Testis (tissue), 3 donors: ENCODE measurements around the gene SLC4A4. TPM values are rescaled to one million over a fixed set of nuclear protein-coding genes. Genes with fewer than 3 reads are reported as not detected.

Source experiments
- DNase-seq: peaks from one replicate; pipeline ENCODE4 v3.0.0-alpha.2; 2019
- H3K27ac ChIP-seq, 2 donors: fragments of 200-600 bp; sonication (generic); one replicate each; pipeline ENCODE4 v1.5.1; 2019
- H3K27me3 ChIP-seq: fragments of 200-600 bp; sonication (generic); one replicate; pipeline ENCODE4 v1.5.1; 2019
- H3K36me3 ChIP-seq: fragments of 200-600 bp; sonication (generic); one replicate; pipeline ENCODE4 v1.5.1; 2017; ENCODE audit warnings: low read depth; ENCODE audit errors: missing control alignments
- H3K4me1 ChIP-seq: fragments of 200-600 bp; sonication (generic); one replicate; pipeline ENCODE4 v1.5.1; 2019
- H3K4me3 ChIP-seq, 2 donors: fragments of 200-600 bp; sonication (generic); one replicate each; pipeline ENCODE4 v1.5.1; 2017 to 2019
- H3K9me3 ChIP-seq: fragments of 200-600 bp; sonication (generic); one replicate; pipeline ENCODE4 v1.5.1; 2017
- POLR2A ChIP-seq: fragments of 450-650 bp; IDR thresholded peaks from one replicate; pipeline ENCODE4 v1.6.1; 2017; ENCODE audit warnings: antibody characterized with exemption, mild to moderate bottlenecking, moderate library complexity
- WGBS, 2 donors: methylation state at CpG; one replicate each; pipeline ENCODE4 v1.1.5; 2018; 5-methylcytosine and 5-hydroxymethylcytosine counted together
- intact Hi-C: fragments of 100-400 bp; cut with DNase I; formaldehyde crosslinking; loops from one replicate; pipeline ENCODE4 v1.15.1; 2023; ENCODE audit warnings: low total_unique reads
- polyA plus RNA-seq: library from polyadenylated mRNA; stranded (reverse); fragments of 350-450 nt; fragmentation: Illumina TruSeq; extraction: RNeasy Lipid Tissue Mini Kit (QIAGEN cat#74804); gene quantifications from one replicate; pipeline ENCODE4 v1.2.3, GENCODE V29; 2014; ENCODE audit warnings: low read depth, low replicate concordance; ENCODE audit not compliant: insufficient read depth
- total RNA-seq, 2 donors: library from RNA; depleted of rRNA; stranded (reverse); fragments of >200 nt; gene quantifications; one replicate each; pipeline ENCODE4 v1.2.3, GENCODE V29; 2016
- TF ChIP-seq, protein P1 (sequence below), 3 experiments: fragments of 450-650 bp in 2 of 3; fragments of 200-600 bp in 1 of 3; sonication (generic) in 1 of 3; IDR thresholded peaks; one replicate each; pipeline ENCODE4 v1.5.1; 2016 to 2019; ENCODE audit warnings: antibody characterized with exemption in 3 of 3, mild to moderate bottlenecking in 2 of 3, moderate library complexity in 1 of 3

Gene SLC4A4
- total and polyA plus RNA-seq, 3 donors from 2014 or later: 1.7 to 2.9 (median 2.2) TPM

DNA sequence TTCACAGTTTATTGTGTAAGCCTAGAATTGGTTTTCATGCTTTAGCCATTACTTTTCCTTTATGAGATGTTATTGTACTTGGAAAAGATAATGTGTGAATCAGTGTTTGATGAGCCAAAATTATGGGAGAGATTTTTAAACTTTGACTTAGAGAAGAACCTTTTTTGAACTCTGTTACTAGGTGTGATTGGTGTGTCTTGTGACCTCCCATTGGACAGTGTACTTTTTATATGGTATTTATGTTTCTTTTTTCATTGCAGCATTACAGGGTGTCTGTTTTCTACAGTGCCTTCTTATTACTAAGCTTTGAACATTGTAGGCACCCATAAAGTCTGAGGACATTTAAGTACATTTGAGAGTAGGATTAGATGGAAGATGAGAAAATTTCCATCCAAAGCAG lies 91.1 kb downstream of the SLC4A4 start:
- no peaks in the 10 kb centered on the region for H3K36me3 ChIP-seq
- no peaks in the 10 kb centered on the region for H3K9me3 ChIP-seq
- H3K27ac ChIP-seq: no peak overlapping the region
- DNase-seq: no peak
- no peaks in the 10 kb centered on the region for H3K4me1 ChIP-seq
- TF ChIP-seq POLR2A: no peak
- TF ChIP-seq, protein P1, sequence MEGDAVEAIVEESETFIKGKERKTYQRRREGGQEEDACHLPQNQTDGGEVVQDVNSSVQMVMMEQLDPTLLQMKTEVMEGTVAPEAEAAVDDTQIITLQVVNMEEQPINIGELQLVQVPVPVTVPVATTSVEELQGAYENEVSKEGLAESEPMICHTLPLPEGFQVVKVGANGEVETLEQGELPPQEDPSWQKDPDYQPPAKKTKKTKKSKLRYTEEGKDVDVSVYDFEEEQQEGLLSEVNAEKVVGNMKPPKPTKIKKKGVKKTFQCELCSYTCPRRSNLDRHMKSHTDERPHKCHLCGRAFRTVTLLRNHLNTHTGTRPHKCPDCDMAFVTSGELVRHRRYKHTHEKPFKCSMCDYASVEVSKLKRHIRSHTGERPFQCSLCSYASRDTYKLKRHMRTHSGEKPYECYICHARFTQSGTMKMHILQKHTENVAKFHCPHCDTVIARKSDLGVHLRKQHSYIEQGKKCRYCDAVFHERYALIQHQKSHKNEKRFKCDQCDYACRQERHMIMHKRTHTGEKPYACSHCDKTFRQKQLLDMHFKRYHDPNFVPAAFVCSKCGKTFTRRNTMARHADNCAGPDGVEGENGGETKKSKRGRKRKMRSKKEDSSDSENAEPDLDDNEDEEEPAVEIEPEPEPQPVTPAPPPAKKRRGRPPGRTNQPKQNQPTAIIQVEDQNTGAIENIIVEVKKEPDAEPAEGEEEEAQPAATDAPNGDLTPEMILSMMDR (IDR thresholded peaks at IDR 0.05): no peak
- H3K27me3 ChIP-seq: no peaks in the 10 kb centered on the region
- H3K4me3 ChIP-seq: no peak overlapping the region
- intact Hi-C loops: no loop called here

DNA sequence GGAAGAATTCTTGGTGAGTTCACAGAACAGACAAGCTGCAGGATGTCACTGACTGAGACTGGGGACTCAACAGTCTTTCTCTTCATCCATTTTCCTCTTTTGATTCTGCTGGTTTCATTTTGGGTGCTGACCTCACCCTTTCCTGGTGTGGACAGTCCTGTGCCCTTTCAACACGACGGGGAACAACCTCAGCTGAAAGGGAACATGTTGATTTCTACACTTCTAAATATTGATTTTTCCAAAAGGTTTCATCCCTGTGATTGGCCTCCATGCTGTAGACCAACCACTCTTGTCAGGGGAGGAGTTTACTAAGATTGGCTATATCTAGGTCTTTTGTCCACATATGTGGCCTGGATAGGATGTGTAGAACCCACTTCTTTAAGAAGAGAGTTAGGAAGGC lies 91.8 kb downstream of the SLC4A4 start:
- no peaks in the 10 kb centered on the region for H3K36me3 ChIP-seq
- no peak for DNase-seq
- TF ChIP-seq POLR2A: no peak
- H3K27ac ChIP-seq: no peak overlapping the region
- H3K4me1 ChIP-seq: no peaks in the 10 kb centered on the region
- no peak overlapping the region for H3K4me3 ChIP-seq
- no peaks in the 10 kb centered on the region for H3K27me3 ChIP-seq
- no peaks in the 10 kb centered on the region for H3K9me3 ChIP-seq
- WGBS, 2 donors: 87 to 94% methylated on average over 2 of the region's 2 CpGs
- intact Hi-C loops: no loop called here

DNA sequence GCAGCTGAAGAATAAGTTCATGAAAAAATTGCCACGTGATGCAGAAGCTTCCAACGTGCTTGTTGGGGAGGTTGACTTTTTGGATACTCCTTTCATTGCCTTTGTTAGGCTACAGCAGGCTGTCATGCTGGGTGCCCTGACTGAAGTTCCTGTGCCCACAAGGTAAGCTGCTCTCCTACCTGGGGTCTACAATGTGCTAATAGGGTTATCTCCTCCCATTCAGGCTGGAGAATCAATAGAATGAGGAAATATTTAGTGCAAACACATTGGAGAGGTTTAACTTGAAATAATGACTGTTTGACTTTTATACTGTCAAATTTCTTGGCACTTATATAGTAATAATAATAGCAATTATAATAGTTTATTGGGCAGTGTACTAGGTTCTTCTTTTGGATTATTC lies 101.8 kb downstream of the SLC4A4 start:
- 68 to 78% methylated on average over 2 of the region's 2 CpGs for WGBS, 2 donors
- no peak for DNase-seq
- Histone ChIP-seq H3K36me3 (no peaks in the 10 kb centered on the region), H3K9me3 (no peaks in the 10 kb centered on the region), H3K4me1 (no peaks in the 10 kb centered on the region), H3K27ac (no peak overlapping the region), H3K27me3 (no peaks in the 10 kb centered on the region), H3K4me3 (no peak overlapping the region)
- intact Hi-C loops: no loop called here
- TF ChIP-seq, protein P1 (IDR thresholded peaks at IDR 0.05): no peak
- TF ChIP-seq POLR2A: no peak

DNA sequence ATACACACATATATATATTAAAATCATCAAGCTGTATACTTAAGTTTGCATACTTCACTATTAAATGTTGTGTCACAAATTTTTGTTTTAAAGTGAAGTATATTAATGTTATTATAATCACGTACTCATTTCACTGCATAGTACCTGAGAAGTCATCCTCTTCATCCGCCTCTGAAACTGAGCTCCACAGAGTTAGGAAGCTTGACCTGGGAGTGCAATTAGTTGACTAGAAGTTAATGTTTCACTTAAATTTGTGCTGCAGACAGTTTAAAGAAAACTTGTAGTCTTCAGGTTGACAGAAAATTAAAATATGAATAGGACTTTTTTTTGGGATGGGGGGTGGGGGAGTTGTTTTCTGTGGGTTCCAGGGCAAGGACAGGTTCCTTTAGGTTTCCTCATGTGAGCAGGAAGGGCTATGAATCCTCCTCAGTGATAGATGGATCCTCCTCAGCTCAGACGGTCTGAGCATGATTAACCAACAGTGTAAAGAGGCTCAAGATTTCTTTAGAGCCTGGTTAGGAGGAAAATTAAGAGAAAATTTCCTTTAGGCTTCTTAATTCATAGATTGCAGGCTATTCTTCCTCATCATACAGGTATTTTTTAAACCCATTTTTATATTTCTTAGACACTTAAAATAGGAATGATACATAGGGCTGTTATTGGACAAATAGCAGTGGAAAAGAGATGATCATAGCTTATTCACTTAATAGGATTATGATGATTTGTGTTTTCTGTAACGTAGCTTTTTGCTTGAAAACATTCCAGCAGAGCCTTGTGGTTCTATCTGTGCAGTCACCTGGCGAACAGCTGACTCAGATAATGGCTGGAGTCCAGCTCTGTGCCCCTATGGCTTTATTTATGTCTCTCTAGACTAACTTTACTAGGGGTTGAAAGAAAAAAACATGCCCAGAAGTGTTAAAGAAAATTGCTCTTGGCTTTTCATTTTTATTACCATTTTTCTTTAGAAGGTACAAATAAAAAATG lies 102.7 kb downstream of the SLC4A4 start:
- Histone ChIP-seq H3K27ac (no peak overlapping the region), H3K4me1 (no peaks in the 10 kb centered on the region), H3K27me3 (no peaks in the 10 kb centered on the region), H3K36me3 (no peaks in the 10 kb centered on the region), H3K4me3 (no peak overlapping the region), H3K9me3 (no peaks in the 10 kb centered on the region)
- DNase-seq: no peak
- TF ChIP-seq POLR2A: no peak
- TF ChIP-seq, protein P1 (IDR thresholded peaks at IDR 0.05): no peak
- WGBS, 2 donors: 69 to 70% methylated on average over 5 of the region's 5 CpGs
- intact Hi-C loops: no loop called here

DNA sequence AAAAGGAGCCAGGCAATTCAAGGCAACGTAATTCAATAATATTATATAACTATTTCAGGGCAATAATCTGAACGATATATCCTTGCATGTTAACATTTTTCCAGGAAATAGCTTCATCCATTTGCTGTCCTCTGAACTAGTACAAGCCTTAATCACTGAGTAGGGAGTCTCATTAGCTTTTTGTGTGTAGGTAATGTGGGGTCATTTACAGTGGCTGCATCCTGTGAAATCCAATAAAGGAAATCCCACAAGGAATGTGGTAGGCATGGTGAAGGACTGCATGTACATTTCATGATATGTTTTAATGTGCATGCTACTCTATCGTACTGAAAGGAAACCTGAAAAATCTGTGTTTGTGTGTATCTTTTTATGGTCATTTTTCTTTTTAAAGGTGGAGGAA lies 103.5 kb downstream of the SLC4A4 start:
- Histone ChIP-seq H3K4me3 (no peak overlapping the region), H3K27ac (no peak overlapping the region), H3K27me3 (no peaks in the 10 kb centered on the region), H3K4me1 (no peaks in the 10 kb centered on the region), H3K9me3 (no peaks in the 10 kb centered on the region), H3K36me3 (no peaks in the 10 kb centered on the region)
- intact Hi-C loops: no loop called here
- TF ChIP-seq POLR2A: no peak
- TF ChIP-seq, protein P1 (IDR thresholded peaks at IDR 0.05): no peak
- no peak for DNase-seq
- WGBS, 2 donors: 81 to 90% methylated on average over 3 of the region's 3 CpGs
